Right lobe of liver (tissue), 6 donors: ENCODE measurements around the gene SFXN1. TPM values are rescaled to one million over a fixed set of nuclear protein-coding genes. Genes with fewer than 3 reads are reported as not detected.

Experiments
- ATAC-seq, 4 donors: fragments of 200-7000 bp; cut with Tn5 transposase; one replicate each; pipeline ENCODE4 v1.9.1; 2020; ENCODE audit warnings: mild to moderate bottlenecking in 4 of 4, moderate library complexity in 4 of 4
- DNase-seq, 3 donors: peaks; one replicate each; pipeline ENCODE4 v3.0.0-alpha.2; 2020
- H3K27ac ChIP-seq, 3 donors: fragments of 200-600 bp; one replicate each; pipeline ENCODE4 v1.8.0; 2022
- H3K27me3 ChIP-seq, 2 donors: fragments of 200-600 bp; one replicate each; pipeline ENCODE4 v1.8.0; 2022
- H3K36me3 ChIP-seq, 4 donors: fragments of 200-600 bp; sonication (generic) in 1 of 4; one replicate each; pipeline versions ENCODE4 v1.5.1 to v1.8.0; 2017 to 2022; ENCODE audit warnings: control low read depth in 1 of 4
- H3K4me1 ChIP-seq, 4 donors: fragments of 200-600 bp; sonication (generic) in 1 of 4; one replicate each; pipeline versions ENCODE4 v1.5.1 to v1.8.0; 2017 to 2022; ENCODE audit warnings: control low read depth in 1 of 4
- H3K4me3 ChIP-seq, 3 donors: fragments of 200-600 bp; one replicate each; pipeline ENCODE4 v1.8.0; 2022
- H3K9me3 ChIP-seq, 4 donors: fragments of 200-600 bp; sonication (generic) in 1 of 4; one replicate each; pipeline versions ENCODE4 v1.5.1 to v1.8.0; 2017 to 2022; ENCODE audit warnings: control low read depth in 1 of 4
- POLR2A ChIP-seq: fragments of 450-650 bp; IDR thresholded peaks from one replicate; pipeline ENCODE4 v1.6.1; 2017; ENCODE audit warnings: antibody characterized with exemption, mild to moderate bottlenecking
- WGBS: methylation state at CpG from one replicate; pipeline ENCODE4 v1.1.6; 2018; ENCODE audit warnings: low coverage, low lambda C conversion rate; ENCODE audit not compliant: insufficient coverage; ENCODE audit errors: missing lambda C conversion rate; 5-methylcytosine and 5-hydroxymethylcytosine counted together
- intact Hi-C, 2 donors: fragments of 100-400 bp; cut with DNase I; formaldehyde crosslinking; loops; one replicate each; pipeline versions ENCODE4 v1.11.2 to v1.14.1; 2022
- total RNA-seq, 6 experiments: library from RNA; depleted of rRNA in 2 of 6; stranded (reverse); fragments of >200 nt in 2 of 6; fragmentation: NEBNext Ultra II Directional in 3 of 6; extraction: Animal tissue kit (Norgen Biotek cat#: 25700) in 3 of 6; gene quantifications; one replicate each; pipeline versions ENCODE4 v1.1.0 to v1.2.4, GENCODE V29; 2016 to 2023
- TF ChIP-seq, protein P1 (sequence below), 4 donors: fragments of 200-600 bp in 3 of 4; fragments of 450-650 bp in 1 of 4; IDR thresholded peaks; one replicate each; pipeline versions ENCODE4 v1.5.1 to v1.8.0; 2016 to 2022; ENCODE audit warnings: antibody characterized with exemption in 4 of 4, mild to moderate bottlenecking in 2 of 4
- donor health status: DM: no; HTN: yes; CAD: no.
- donor health status: DM: no; HTN: no; CAD: no.
- donor health status: DM: no; HTN: no; CAD: no.
- donor health status: DM: no; HTN: yes; CAD: no.
- donor health status: DM: no; HTN: yes; CAD: no.

Gene SFXN1
- total RNA-seq, 6 experiments from 2014 or later: 58.9 to 123 (median 89.1) TPM

DNA sequence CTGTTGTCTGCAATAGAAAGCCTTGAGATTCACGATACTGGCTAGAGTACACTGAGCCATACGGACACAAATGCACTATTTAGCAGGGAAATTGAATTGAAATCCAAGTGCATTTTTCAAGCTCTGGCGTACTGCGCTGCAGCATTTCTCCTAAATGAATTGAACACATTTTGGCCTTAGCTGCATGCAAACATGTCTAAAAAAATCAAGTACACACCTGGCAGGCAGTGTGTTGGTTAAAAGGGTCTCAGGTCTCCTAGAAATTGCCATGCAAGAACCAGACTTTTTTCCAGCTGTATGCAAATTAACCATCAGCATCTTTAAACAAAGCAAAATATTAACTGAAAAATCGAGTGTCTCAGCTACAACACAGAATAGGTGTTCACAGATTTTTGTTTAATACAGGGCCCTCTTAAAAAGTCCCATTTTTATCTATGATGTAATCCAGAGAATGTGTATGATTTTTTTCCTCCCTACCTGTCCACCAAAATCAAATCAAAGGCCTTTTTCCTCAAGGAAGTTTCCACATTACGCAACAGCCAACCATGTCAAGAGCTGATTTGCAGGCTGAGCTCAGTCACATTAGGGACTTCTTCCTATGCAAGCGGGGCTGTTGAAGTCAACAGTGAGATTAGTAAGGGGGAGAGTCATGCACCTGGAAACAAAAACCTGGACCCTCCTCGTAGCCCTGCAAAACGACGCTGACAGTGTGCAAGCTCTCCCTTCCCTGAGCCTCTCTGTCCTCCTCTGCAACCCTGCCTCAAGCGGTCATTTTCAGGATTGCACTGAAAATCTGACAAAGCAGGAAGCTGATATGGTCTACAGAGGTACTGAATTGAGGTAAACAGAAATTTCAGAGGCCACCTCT, 14.1 kb upstream of the SFXN1 start:
- intact Hi-C loops: no loop called here
- ATAC-seq (peak; percentile 66 to 80 (median 70)), DNase-seq (peak in 1 of 3 donors; percentile 63)
- no peaks in the 10 kb centered on the region for H3K36me3 ChIP-seq
- no peak for TF ChIP-seq POLR2A
- TF ChIP-seq, protein P1, sequence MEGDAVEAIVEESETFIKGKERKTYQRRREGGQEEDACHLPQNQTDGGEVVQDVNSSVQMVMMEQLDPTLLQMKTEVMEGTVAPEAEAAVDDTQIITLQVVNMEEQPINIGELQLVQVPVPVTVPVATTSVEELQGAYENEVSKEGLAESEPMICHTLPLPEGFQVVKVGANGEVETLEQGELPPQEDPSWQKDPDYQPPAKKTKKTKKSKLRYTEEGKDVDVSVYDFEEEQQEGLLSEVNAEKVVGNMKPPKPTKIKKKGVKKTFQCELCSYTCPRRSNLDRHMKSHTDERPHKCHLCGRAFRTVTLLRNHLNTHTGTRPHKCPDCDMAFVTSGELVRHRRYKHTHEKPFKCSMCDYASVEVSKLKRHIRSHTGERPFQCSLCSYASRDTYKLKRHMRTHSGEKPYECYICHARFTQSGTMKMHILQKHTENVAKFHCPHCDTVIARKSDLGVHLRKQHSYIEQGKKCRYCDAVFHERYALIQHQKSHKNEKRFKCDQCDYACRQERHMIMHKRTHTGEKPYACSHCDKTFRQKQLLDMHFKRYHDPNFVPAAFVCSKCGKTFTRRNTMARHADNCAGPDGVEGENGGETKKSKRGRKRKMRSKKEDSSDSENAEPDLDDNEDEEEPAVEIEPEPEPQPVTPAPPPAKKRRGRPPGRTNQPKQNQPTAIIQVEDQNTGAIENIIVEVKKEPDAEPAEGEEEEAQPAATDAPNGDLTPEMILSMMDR (IDR thresholded peaks at IDR 0.05): peak; percentile 60 to 70 (median 62)
- no peaks in the 10 kb centered on the region for H3K27me3 ChIP-seq
- no peak overlapping the region for H3K4me3 ChIP-seq
- peaks cover 0 to 25% (median 9%) of the 10 kb centered on the region in 4 donors for H3K4me1 ChIP-seq
- no peaks in the 10 kb centered on the region for H3K9me3 ChIP-seq
- WGBS: 44% methylated on average over 11 of the region's 11 CpGs
- H3K27ac ChIP-seq: no peak overlapping the region

DNA sequence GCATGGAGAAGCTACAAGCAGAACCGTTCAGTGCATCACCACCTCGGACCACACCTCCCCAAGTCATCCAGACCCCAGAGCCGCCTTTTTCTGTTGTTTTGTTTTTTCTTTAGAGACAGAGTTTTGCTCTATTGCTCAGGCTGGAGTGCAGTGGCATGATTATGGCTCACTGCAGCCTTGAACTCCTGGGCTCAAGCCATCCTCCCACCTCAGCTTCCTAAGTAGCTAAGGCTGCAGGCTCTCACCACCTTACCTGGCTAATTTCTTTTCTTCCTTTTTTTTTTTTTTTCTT, 13.5 kb upstream of the SFXN1 start:
- Histone ChIP-seq H3K36me3 (no peaks in the 10 kb centered on the region), H3K4me3 (no peak overlapping the region), H3K9me3 (no peaks in the 10 kb centered on the region), H3K4me1 (peaks cover 0 to 25% (median 9%) of the 10 kb centered on the region in 4 donors), H3K27ac (no peak overlapping the region), H3K27me3 (no peaks in the 10 kb centered on the region)
- WGBS: 3% methylated on average over 3 of the region's 3 CpGs
- ATAC-seq (no peak), DNase-seq (no peak)
- intact Hi-C loops: no loop called here
- TF ChIP-seq, protein P1 (IDR thresholded peaks at IDR 0.05): no peak
- TF ChIP-seq POLR2A: no peak

DNA sequence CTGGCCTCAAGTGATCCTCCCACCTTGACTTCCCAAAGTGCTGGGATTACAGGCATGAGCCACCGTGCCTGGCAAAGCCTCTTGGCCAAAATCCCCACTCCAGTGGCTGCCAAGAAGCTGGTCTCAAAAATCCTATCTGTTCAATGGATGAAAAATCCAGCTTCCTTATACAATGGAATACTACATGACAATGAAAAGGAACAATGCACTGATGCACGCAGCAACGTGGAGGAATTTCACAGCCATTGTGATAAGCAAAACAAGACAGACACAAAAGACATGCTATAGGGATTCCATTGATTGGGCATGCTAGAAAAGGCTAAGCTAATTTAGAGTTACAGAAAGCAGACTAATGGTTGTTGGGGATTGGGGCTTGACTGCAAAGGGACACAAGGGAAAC, 13.1 kb upstream of the SFXN1 start:
- no peaks in the 10 kb centered on the region for H3K9me3 ChIP-seq
- WGBS: 35% methylated on average over 3 of the region's 3 CpGs
- TF ChIP-seq POLR2A: no peak
- TF ChIP-seq, protein P1 (IDR thresholded peaks at IDR 0.05): no peak

DNA sequence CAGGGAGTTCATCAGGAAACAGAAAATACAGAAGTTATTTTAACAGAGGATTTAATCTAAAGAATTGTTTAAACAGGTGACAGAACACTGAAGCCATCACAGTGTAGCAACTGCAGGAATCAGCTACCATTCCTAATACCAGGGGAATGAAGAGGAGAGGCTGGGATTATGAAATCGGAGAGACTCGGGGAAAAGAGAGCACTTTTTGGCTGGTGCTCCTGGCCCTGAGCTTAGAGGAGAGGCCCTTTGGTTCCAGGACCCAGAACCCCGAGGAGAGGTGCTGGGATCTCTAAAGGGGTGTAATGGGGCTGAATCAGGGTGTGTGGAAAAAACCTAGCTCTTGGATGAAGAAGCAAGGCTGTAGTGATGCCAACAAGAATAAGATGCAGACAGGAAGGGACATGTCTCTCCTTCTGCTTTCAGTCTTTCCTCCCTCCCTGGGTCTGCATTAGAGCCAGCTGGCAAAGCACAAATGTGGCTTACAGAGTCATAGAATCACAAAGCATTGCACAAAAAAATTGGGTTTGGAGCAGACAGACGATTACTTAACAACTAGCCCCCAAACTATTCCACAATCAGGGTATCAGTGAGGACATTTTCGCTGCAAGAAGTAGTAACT, 11.6 kb upstream of the SFXN1 start:
- WGBS: 19% methylated on average over 5 of the region's 5 CpGs
- intact Hi-C loops: no loop called here

More for the DNA sequence above, 13.1 kb upstream of the SFXN1 start:
- H3K27me3 ChIP-seq: no peaks in the 10 kb centered on the region
- ATAC-seq (no peak), DNase-seq (no peak)
- no peak overlapping the region for H3K4me3 ChIP-seq
- H3K36me3 ChIP-seq: no peaks in the 10 kb centered on the region
- peaks cover 0 to 25% (median 9%) of the 10 kb centered on the region in 4 donors for H3K4me1 ChIP-seq
- no peak overlapping the region for H3K27ac ChIP-seq
- intact Hi-C loops: no loop called here

More for the DNA sequence above, 11.6 kb upstream of the SFXN1 start:
- Histone ChIP-seq H3K4me3 (no peak overlapping the region), H3K9me3 (no peaks in the 10 kb centered on the region), H3K27ac (peak overlapping the region in 2 of 3 donors; percentile 22), H3K36me3 (no peaks in the 10 kb centered on the region), H3K27me3 (no peaks in the 10 kb centered on the region), H3K4me1 (peaks cover 0 to 25% (median 9%) of the 10 kb centered on the region in 4 donors)
- ATAC-seq (peak; percentile 37 to 68 (median 54)), DNase-seq (peak in 1 of 3 donors; percentile 65)
- TF ChIP-seq, protein P1 (IDR thresholded peaks at IDR 0.05): no peak
- TF ChIP-seq POLR2A: no peak
